ENCODE data around the gene CEP128.

The CEP128 gene

GRCh38 chr14:80629606-80630005 lies 311.9 kb downstream of the CEP128 start:
- H4K20me1 ChIP-seq (ENCODE audit: control insufficient read depth, insufficient read depth, low read depth, low read length): no peaks in the 10 kb centered on the region
- H3F3A ChIP-seq (ENCODE audit: control insufficient read depth, insufficient read depth): no peaks in the 10 kb centered on the region
- no peaks in the 10 kb centered on the region for H3K27me3 ChIP-seq (ENCODE audit: control insufficient read depth, low read length)
- H3K4me1 ChIP-seq (ENCODE audit: control insufficient read depth, low read length): no peaks in the 10 kb centered on the region
- H3K36me3 ChIP-seq (ENCODE audit: control insufficient read depth, low read length): no peaks in the 10 kb centered on the region
- no peaks in the 10 kb centered on the region for H3K9me2 ChIP-seq (replicated peaks; ENCODE audit: control insufficient read depth, low read length)
- no peak overlapping the region for H3K4me3 ChIP-seq (ENCODE audit: low read length)
- no peak overlapping the region for H3K27ac ChIP-seq (ENCODE audit: low read depth, low read length)
- H3K9me3 ChIP-seq (ENCODE audit: control insufficient read depth, insufficient read depth, low read length): no peaks in the 10 kb centered on the region
- no peak overlapping the region for H3K4me2 ChIP-seq (ENCODE audit: low read length)
- H3K79me2 ChIP-seq (ENCODE audit: control insufficient read depth, low read length): no peaks in the 10 kb centered on the region
- no peak for TF ChIP-seq EZH2phosphoT487 (IDR thresholded peaks at IDR 0.05; ENCODE audit: borderline replicate concordance, low read length)
- TF ChIP-seq, protein P1, sequence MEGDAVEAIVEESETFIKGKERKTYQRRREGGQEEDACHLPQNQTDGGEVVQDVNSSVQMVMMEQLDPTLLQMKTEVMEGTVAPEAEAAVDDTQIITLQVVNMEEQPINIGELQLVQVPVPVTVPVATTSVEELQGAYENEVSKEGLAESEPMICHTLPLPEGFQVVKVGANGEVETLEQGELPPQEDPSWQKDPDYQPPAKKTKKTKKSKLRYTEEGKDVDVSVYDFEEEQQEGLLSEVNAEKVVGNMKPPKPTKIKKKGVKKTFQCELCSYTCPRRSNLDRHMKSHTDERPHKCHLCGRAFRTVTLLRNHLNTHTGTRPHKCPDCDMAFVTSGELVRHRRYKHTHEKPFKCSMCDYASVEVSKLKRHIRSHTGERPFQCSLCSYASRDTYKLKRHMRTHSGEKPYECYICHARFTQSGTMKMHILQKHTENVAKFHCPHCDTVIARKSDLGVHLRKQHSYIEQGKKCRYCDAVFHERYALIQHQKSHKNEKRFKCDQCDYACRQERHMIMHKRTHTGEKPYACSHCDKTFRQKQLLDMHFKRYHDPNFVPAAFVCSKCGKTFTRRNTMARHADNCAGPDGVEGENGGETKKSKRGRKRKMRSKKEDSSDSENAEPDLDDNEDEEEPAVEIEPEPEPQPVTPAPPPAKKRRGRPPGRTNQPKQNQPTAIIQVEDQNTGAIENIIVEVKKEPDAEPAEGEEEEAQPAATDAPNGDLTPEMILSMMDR (IDR thresholded peaks at IDR 0.05; ENCODE audit: low read depth, low read length, poor library complexity, severe bottlenecking): no peak

- TF ChIP-seq, protein P1 (IDR thresholded peaks at IDR 0.05; ENCODE audit: low read depth, low read length, poor library complexity, severe bottlenecking): no peak
- TF ChIP-seq EZH2phosphoT487 (IDR thresholded peaks at IDR 0.05; ENCODE audit: borderline replicate concordance, low read length): no peak
- no peaks in the 10 kb centered on the region for H3K79me2 ChIP-seq (ENCODE audit: control insufficient read depth, low read length)
- H3K36me3 ChIP-seq (ENCODE audit: control insufficient read depth, low read length): no peaks in the 10 kb centered on the region
- H3K4me1 ChIP-seq (ENCODE audit: control insufficient read depth, low read length): no peaks in the 10 kb centered on the region
- no peaks in the 10 kb centered on the region for H3F3A ChIP-seq (ENCODE audit: control insufficient read depth, insufficient read depth)
- no peak overlapping the region for H3K4me3 ChIP-seq (ENCODE audit: low read length)
- no peaks in the 10 kb centered on the region for H3K27me3 ChIP-seq (ENCODE audit: control insufficient read depth, low read length)
- no peak overlapping the region for H3K4me2 ChIP-seq (ENCODE audit: low read length)
- no peaks in the 10 kb centered on the region for H4K20me1 ChIP-seq (ENCODE audit: control insufficient read depth, insufficient read depth, low read depth, low read length)
- no peaks in the 10 kb centered on the region for H3K9me3 ChIP-seq (ENCODE audit: control insufficient read depth, insufficient read depth, low read length)
- no peak overlapping the region for H3K27ac ChIP-seq (ENCODE audit: low read depth, low read length)
- no peaks in the 10 kb centered on the region for H3K9me2 ChIP-seq (replicated peaks; ENCODE audit: control insufficient read depth, low read length)
Measured at GRCh38 chr14:80628547-80628946, 313.0 kb downstream of the CEP128 start.

GRCh38 chr14:80627745-80628144 lies 313.8 kb downstream of the CEP128 start:
- TF ChIP-seq EZH2phosphoT487 (IDR thresholded peaks at IDR 0.05; ENCODE audit: borderline replicate concordance, low read length): no peak
- TF ChIP-seq, protein P1 (IDR thresholded peaks at IDR 0.05; ENCODE audit: low read depth, low read length, poor library complexity, severe bottlenecking): no peak
- H3K4me3 ChIP-seq (ENCODE audit: low read length): no peak overlapping the region
- no peaks in the 10 kb centered on the region for H3K9me2 ChIP-seq (replicated peaks; ENCODE audit: control insufficient read depth, low read length)
- H4K20me1 ChIP-seq (ENCODE audit: control insufficient read depth, insufficient read depth, low read depth, low read length): no peaks in the 10 kb centered on the region
- no peaks in the 10 kb centered on the region for H3K27me3 ChIP-seq (ENCODE audit: control insufficient read depth, low read length)
- H3F3A ChIP-seq (ENCODE audit: control insufficient read depth, insufficient read depth): no peaks in the 10 kb centered on the region
- no peaks in the 10 kb centered on the region for H3K79me2 ChIP-seq (ENCODE audit: control insufficient read depth, low read length)
- no peaks in the 10 kb centered on the region for H3K36me3 ChIP-seq (ENCODE audit: control insufficient read depth, low read length)
- no peak overlapping the region for H3K4me2 ChIP-seq (ENCODE audit: low read length)
- H3K27ac ChIP-seq (ENCODE audit: low read depth, low read length): no peak overlapping the region
- H3K9me3 ChIP-seq (ENCODE audit: control insufficient read depth, insufficient read depth, low read length): no peaks in the 10 kb centered on the region
- no peaks in the 10 kb centered on the region for H3K4me1 ChIP-seq (ENCODE audit: control insufficient read depth, low read length)

- Histone ChIP-seq H3K9me2 (replicated peaks; ENCODE audit: control insufficient read depth, low read length) (no peaks in the 10 kb centered on the region), H3K4me2 (ENCODE audit: low read length) (no peak overlapping the region), H3K4me3 (ENCODE audit: low read length) (no peak overlapping the region), H4K20me1 (ENCODE audit: control insufficient read depth, insufficient read depth, low read depth, low read length) (no peaks in the 10 kb centered on the region), H3K36me3 (ENCODE audit: control insufficient read depth, low read length) (no peaks in the 10 kb centered on the region), H3K79me2 (ENCODE audit: control insufficient read depth, low read length) (no peaks in the 10 kb centered on the region), H3K27ac (ENCODE audit: low read depth, low read length) (no peak overlapping the region), H3K4me1 (ENCODE audit: control insufficient read depth, low read length) (no peaks in the 10 kb centered on the region), H3K9me3 (ENCODE audit: control insufficient read depth, insufficient read depth, low read length) (no peaks in the 10 kb centered on the region), H3K27me3 (ENCODE audit: control insufficient read depth, low read length) (no peaks in the 10 kb centered on the region), H3F3A (ENCODE audit: control insufficient read depth, insufficient read depth) (no peaks in the 10 kb centered on the region)
- TF ChIP-seq, protein P1 (IDR thresholded peaks at IDR 0.05; ENCODE audit: low read depth, low read length, poor library complexity, severe bottlenecking): no peak
- TF ChIP-seq EZH2phosphoT487 (IDR thresholded peaks at IDR 0.05; ENCODE audit: borderline replicate concordance, low read length): no peak
Measured at GRCh38 chr14:80624581-80624980, 317.0 kb downstream of the CEP128 start.
